Measurements from ENCODE around the gene SLC29A4.
"Not testable (repeated sequence)": the region's sequence is repeated elsewhere in the genome, so short reads cannot be mapped to it uniquely, and the experiment has no call there.

The SLC29A4 gene

GRCh38 chr7:5283421-5284303 lies 919 bp downstream of the SLC29A4 start:
- Histone ChIP-seq H3F3A (ENCODE audit: insufficient read depth, low read length) (no peaks in the 10 kb centered on the region), H3K4me1 (ENCODE audit: low read length) (no peaks in the 10 kb centered on the region), H3K36me3 (replicated peaks; ENCODE audit: insufficient read depth, low read length) (no peaks in the 10 kb centered on the region), H3K4me2 (ENCODE audit: low read depth, low read length) (peak overlapping the region; percentile 18; the same call in 1 of the 2 replicates), H3K9me3 (replicated peaks; ENCODE audit: insufficient read depth, low read length) (no peaks in the 10 kb centered on the region), H2AFZ (ENCODE audit: low read length) (no peak overlapping the region), H3K9me2 (replicated peaks; ENCODE audit: insufficient read depth, low read length) (no peaks in the 10 kb centered on the region), H3K79me2 (ENCODE audit: low read length) (no peaks in the 10 kb centered on the region), H3K9ac (ENCODE audit: low read length) (no peak overlapping the region), H3K27ac (ENCODE audit: low read length) (no peak overlapping the region), H3K4me3 (ENCODE audit: low read length) (no peak overlapping the region), H4K20me1 (ENCODE audit: insufficient read depth, low read length) (no peaks in the 10 kb centered on the region), H3K27me3 (replicated peaks; ENCODE audit: insufficient read depth, low read length) (peaks cover 31% of the 10 kb centered on the region)
- no peak for DNase-seq
- no peak for TF ChIP-seq EZH2 (optimal IDR thresholded peaks at IDR 0.05; ENCODE audit: low read depth, low read length)
- TF ChIP-seq EZH2phosphoT487 (IDR thresholded peaks at IDR 0.05; ENCODE audit: low read length) = no peak
- TF ChIP-seq CTCF (IDR thresholded peaks at IDR 0.05; ENCODE audit: low read length) = no peak

GRCh38 chr7:5284304-5285281 lies 1.9 kb downstream of the SLC29A4 start:
- Histone ChIP-seq H3K9me3 (replicated peaks; ENCODE audit: insufficient read depth, low read length) (no peaks in the 10 kb centered on the region), H3K4me2 (ENCODE audit: low read depth, low read length) (no peak overlapping the region), H3K79me2 (ENCODE audit: low read length) (no peaks in the 10 kb centered on the region), H3K36me3 (replicated peaks; ENCODE audit: insufficient read depth, low read length) (no peaks in the 10 kb centered on the region), H3K27me3 (replicated peaks; ENCODE audit: insufficient read depth, low read length) (peaks cover 34% of the 10 kb centered on the region), H2AFZ (ENCODE audit: low read length) (no peak overlapping the region), H3K9ac (ENCODE audit: low read length) (no peak overlapping the region), H3K4me1 (ENCODE audit: low read length) (no peaks in the 10 kb centered on the region), H3F3A (ENCODE audit: insufficient read depth, low read length) (no peaks in the 10 kb centered on the region), H4K20me1 (ENCODE audit: insufficient read depth, low read length) (no peaks in the 10 kb centered on the region), H3K4me3 (ENCODE audit: low read length) (no peak overlapping the region), H3K27ac (ENCODE audit: low read length) (no peak overlapping the region), H3K9me2 (replicated peaks; ENCODE audit: insufficient read depth, low read length) (no peaks in the 10 kb centered on the region)
- TF ChIP-seq CTCF (IDR thresholded peaks at IDR 0.05; ENCODE audit: low read length) = peak; percentile 21; the same call in 1 of the 2 replicates
- TF ChIP-seq EZH2phosphoT487 (IDR thresholded peaks at IDR 0.05; ENCODE audit: low read length) = no peak
- peak; percentile 12 for DNase-seq

- H3K9me2 ChIP-seq (replicated peaks; ENCODE audit: insufficient read depth, low read length) = no peaks in the 10 kb centered on the region
- no peaks in the 10 kb centered on the region for H3K4me1 ChIP-seq (ENCODE audit: low read length)
- no peaks in the 10 kb centered on the region for H3F3A ChIP-seq (ENCODE audit: insufficient read depth, low read length)
- no peaks in the 10 kb centered on the region for H3K79me2 ChIP-seq (ENCODE audit: low read length)
- H3K27ac ChIP-seq (ENCODE audit: low read length) = no peak overlapping the region
- H2AFZ ChIP-seq (ENCODE audit: low read length) = no peak overlapping the region
- no peaks in the 10 kb centered on the region for H3K9me3 ChIP-seq (replicated peaks; ENCODE audit: insufficient read depth, low read length)
- H3K9ac ChIP-seq (ENCODE audit: low read length) = no peak overlapping the region
- H3K4me3 ChIP-seq (ENCODE audit: low read length) = no peak overlapping the region
- no peak for DNase-seq
- H3K27me3 ChIP-seq (replicated peaks; ENCODE audit: insufficient read depth, low read length) = peaks cover 35% of the 10 kb centered on the region
- TF ChIP-seq EZH2phosphoT487 (IDR thresholded peaks at IDR 0.05; ENCODE audit: low read length) (no peak), CTCF (IDR thresholded peaks at IDR 0.05; ENCODE audit: low read length) (no peak), EZH2 (optimal IDR thresholded peaks at IDR 0.05; ENCODE audit: low read depth, low read length) (no peak)
- H3K36me3 ChIP-seq (replicated peaks; ENCODE audit: insufficient read depth, low read length) = no peaks in the 10 kb centered on the region
- H3K4me2 ChIP-seq (ENCODE audit: low read depth, low read length) = no peak overlapping the region
- no peaks in the 10 kb centered on the region for H4K20me1 ChIP-seq (ENCODE audit: insufficient read depth, low read length)
Measured at GRCh38 chr7:5286933-5287332, 4.2 kb downstream of the SLC29A4 start.

GRCh38 chr7:5287373-5287772 lies 4.6 kb downstream of the SLC29A4 start:
- not testable (repeated sequence) for H3K9me3 ChIP-seq (replicated peaks; ENCODE audit: insufficient read depth, low read length); H3K9me2 ChIP-seq (replicated peaks; ENCODE audit: insufficient read depth, low read length); H3K79me2 ChIP-seq (ENCODE audit: low read length); H3K9ac ChIP-seq (ENCODE audit: low read length); H3F3A ChIP-seq (ENCODE audit: insufficient read depth, low read length); DNase-seq; H2AFZ ChIP-seq (ENCODE audit: low read length); H3K4me1 ChIP-seq (ENCODE audit: low read length); H3K4me2 ChIP-seq (ENCODE audit: low read depth, low read length); H3K36me3 ChIP-seq (replicated peaks; ENCODE audit: insufficient read depth, low read length); H3K4me3 ChIP-seq (ENCODE audit: low read length); H3K27ac ChIP-seq (ENCODE audit: low read length); H4K20me1 ChIP-seq (ENCODE audit: insufficient read depth, low read length)
- H3K27me3 ChIP-seq (replicated peaks; ENCODE audit: insufficient read depth, low read length) = peaks cover 35% of the 10 kb centered on the region

Measured in MM.1S (cell line).